ENCODE data around the gene RPUSD1.

DNA sequence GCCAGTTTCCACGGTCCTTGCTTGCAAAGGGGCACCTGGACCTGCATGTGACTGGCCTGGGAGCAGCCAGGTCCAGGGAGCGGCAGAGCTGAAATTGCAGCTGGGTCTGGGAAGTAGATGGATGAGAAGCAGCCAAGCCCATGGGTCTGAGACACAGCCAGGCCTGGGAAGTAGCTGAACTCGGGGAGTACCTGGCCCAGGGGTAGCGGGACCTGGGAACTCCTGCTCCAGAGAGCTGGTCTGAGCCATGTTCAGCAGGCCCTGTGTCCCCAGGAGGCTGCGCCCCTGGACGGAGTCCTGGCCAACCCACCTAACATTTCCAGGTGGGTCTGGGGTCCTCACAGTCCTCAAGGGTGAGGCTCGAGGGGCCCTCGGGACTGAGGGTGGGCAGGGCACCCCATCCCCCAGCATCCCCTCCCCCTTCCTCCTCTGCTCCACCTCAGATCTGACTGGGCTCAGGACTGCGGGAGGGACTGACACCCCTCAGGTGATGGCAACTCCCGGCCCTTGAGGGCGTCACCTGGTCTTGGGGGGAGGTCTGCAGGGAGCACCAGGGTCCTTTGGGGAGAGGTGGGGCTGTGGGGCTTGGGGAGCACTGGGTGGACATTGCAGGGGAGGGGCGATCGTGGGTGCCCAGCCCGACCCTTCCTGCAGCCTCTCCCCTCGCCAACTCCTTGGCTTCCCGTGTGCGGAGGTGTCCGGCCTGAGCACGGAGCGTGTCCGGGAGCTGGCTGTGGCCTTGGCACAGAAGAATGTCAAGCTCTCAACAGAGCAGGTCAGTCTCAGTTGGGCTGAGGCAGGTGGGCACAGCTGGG is 24.6 kb downstream of the RPUSD1 start:
- TF ChIP-seq, protein P1, sequence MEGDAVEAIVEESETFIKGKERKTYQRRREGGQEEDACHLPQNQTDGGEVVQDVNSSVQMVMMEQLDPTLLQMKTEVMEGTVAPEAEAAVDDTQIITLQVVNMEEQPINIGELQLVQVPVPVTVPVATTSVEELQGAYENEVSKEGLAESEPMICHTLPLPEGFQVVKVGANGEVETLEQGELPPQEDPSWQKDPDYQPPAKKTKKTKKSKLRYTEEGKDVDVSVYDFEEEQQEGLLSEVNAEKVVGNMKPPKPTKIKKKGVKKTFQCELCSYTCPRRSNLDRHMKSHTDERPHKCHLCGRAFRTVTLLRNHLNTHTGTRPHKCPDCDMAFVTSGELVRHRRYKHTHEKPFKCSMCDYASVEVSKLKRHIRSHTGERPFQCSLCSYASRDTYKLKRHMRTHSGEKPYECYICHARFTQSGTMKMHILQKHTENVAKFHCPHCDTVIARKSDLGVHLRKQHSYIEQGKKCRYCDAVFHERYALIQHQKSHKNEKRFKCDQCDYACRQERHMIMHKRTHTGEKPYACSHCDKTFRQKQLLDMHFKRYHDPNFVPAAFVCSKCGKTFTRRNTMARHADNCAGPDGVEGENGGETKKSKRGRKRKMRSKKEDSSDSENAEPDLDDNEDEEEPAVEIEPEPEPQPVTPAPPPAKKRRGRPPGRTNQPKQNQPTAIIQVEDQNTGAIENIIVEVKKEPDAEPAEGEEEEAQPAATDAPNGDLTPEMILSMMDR (IDR thresholded peaks at IDR 0.05): no peak
- TF ChIP-seq POLR2A (IDR thresholded peaks at IDR 0.05): no peak
